ENCODE results near the gene ZFPM1.

The ZFPM1 gene

DNA sequence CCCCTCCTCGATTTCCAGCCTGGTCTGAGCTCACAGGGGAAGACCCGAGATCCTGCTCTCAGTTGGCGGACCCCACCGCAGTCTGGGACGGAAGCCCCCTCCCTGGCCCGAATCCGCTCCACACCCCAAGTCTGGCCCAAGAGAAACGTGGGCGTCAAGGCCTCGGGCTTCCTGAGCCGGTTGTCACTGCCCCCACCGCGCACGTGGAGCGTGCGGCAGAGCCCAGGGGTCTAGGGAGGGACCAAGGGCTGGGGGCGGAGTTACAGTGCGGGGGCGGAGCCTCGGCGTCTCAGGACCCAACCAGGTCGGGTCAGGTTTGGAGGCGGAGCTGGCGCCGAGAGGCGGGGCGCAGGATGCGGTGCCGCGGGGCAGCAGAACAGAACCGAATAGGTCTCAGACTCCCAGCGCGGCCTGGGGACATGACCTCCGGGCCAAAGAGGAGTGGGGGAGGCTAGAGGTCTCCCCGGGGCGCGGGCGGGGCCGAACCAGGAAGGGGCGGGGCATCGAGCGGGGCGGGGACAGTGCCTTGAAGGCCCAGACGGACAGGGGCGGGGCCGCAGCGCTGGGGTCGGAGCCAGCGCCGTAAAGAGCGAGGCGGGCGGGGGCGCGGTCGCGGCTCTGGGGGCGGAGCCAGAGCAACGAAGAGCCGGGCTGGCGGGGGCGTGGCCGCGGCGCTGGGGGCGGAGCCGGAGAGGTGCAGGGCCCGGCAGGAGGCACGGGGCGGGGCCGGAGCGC is 431 bp upstream of the ZFPM1 start:
- DNase-seq, result peak; percentile 90 to 98 (median 97)

DNA sequence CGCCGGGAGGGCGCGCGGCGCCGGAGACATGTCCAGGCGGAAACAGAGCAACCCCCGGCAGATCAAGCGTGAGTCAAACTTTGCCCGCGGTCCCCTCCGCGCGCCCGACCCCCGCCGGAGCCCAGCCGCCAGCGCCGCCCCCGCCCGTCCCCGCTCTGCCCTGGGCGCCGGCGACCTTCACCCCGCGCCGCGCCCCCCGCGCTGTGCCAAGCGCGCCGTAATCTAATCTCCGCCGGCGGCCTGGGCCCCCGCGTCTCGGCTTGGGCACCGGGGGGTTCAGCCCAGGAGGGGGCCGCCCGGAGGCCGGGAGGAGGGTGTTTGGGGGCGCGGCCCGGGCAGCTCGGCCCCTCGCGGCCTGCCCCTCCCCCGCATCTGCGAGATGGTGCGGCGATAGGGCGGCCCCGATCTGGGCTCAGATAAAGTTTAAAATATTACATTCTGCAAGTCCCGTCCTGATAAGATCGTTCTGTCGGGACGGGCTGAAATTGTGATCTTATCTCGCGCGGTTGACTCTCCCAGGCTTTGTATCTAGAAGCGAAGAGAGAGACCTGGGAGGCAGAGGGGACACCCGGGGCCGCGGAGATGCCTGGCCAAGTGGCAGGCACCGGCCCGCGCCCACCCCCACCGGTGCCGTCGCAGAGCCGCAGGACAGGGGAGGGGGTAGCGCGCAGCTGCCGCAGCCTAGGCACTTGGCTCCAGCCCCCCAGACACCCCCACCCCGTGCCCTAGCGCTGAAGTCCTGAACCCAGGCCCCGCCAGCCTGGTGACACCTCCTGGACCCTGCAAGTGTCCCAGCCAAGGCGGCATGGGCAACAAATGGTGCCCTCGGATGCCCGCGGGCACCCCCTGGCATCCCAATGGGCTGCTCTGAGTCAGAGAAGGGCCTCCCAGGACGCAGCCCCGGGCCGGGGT is 787 bp downstream of the ZFPM1 start:
- DNase-seq, result peak in 2 of 3 experiments; percentile 44 to 45

DNA sequence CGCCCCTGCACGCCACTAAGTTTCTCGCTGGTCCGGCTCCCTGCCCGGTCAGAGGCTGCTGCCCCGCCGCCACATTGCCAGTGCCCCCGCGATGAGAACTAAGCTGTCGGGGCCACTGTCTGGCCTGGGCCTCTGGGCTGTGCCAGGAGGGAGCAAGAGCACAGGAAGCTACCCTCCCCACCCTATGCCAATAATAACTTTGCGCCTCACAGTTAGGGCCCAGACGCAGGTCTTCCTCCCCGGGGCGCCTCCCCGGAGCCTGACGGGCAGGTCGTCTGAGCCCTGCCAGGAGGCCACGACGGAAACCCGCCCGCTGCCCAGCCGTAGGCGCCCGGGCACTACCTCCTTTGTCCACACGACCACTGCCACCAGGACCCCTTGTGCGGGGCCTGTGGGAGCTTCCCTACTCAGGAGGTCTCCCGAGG is 1.5 kb downstream of the ZFPM1 start:
- peak in 2 of 3 experiments; percentile 69 to 73 for DNase-seq

DNA sequence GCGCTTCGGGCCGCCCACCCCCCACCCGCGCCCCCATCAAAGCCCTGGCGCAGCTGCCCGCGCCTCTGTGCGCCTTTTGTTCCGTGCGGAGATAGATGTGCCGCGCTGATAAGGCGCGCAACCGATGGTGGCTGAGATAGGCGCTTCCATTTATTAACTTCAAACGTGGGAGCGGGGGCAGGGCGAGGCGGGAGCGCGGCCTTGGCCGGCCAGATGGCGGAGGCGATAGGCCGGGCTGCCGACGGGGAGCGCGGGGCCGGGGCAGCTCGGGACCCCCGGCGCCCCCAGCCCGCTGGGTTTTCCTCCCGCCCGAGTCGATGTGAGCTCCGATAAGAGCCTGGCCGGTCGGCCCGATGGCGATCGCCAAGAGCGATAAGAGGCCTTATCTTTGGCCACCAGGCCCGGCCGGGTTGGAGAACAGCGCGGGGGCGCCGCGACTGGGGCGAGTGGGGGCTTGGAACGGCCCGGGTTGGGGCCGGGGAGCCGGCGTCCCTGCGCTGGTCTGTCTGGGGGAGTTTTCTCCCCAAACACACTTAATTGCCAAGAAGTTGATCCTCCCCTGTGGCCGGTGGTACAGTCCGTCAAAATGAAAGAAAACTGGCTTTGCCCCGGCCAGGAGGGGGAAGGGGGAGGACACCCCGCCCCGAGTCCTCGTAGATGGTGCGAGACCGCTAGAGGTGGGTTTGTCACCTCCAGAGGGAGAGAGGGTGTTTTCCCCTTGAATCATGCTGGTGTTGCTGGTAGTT is 2.7 kb downstream of the ZFPM1 start:
- DNase-seq, result peak in 2 of 3 experiments; percentile 83 to 85

DNA sequence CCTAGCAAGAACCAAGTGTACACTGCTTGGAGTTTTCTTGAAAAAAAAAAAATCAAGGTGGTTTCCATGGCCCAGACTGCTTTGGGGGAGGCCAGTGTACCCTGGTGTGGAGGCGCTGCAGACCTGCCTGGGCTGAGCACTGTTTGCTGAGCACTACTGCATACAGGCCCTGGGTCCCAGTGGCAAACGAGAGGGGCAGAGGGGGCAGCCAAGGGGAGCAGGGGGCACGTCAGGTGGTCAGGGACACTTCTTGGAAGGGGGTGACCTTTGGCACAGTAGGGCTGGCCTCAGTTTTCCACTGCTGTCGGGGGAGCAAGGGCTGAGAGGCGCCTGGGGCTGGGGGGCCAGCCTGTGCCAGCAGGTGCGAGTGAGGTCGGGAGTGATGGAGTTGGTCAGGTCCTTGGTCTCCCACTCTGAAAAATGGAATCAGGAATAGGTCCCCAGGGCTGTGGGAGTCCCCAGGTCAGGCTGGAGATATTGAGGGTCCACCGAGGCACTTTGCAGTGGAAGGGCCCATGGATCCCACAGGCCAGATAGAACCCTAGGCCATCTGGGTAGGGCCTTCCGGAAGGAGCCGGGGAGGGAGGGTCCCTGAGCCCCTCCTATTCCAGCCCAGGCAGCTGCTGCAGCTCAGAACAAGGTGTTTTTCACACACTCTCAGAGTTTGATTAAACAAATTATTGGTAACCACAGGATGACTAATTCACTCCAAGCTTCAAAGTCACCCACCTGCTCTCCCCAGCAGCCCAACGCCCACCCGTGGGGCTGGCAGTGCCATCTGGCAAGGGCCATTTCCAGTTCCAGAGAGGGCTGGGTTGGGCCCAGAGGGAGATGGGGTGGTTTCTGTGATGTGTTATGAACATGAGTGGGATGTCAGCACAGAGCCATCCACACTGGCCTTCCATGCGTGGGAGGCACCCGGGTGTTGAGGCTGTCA is 3.5 kb downstream of the ZFPM1 start:
- DNase-seq, result peak in 2 of 3 experiments; percentile 49 to 80

DNA sequence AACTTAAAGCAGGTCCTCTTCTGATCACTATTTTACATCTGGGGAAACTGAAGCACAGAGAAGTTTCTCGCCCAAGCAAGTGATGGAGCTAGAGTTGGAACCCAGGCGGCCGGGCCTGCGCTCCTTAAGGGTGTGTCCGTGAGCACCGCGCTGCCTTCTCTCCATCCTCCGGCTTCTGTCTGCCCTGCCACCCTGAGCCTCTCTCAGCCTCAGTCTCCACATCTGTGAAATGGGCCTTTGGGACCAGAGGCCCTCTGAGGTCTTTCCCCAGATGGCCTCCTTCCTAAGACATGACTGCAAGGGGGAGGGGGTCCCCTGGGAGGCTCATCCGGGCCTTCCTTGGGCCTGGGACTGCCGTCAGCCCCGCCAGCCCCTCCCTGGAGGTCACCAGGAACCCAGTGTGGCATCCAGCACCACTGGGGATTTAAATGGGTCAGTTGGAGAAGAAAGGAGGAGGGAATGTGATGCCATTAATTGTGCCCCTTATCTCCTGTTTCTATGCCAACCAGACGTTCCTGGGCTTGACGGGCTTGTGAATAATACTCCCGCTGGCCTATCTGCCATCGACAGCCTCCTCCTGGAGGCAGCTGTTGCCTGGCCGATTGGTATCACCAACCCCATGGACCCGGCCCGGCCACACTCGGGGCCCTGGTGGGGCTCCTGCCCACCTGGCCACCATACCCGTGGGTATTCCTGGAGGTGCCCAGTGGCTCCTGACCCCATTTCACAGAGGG is 5.1 kb downstream of the ZFPM1 start:
- DNase-seq, result peak in 1 of 3 experiments; percentile 25

DNA sequence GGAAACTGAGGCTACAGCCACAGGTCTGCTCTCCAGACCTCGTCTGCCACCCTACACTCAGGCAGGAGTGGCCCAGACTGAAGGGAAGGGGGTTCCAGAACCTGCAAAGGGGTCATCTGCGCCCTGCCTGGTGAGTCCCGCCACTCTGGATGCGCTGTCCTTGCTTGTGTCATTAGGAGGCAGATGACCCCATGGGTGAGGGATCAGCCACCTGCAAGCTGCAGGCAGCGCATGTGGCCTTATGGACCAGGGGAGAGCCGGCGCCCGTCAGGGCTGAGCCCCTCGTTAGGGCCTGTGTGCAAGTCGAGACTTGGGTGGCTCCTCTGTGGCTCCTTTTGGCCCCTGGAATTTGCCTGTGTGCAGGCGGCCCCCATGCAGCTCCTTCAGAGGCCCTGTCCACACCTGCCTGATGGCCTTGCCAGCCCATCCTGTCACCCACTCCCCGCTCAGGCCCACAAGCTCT is 5.7 kb downstream of the ZFPM1 start:
- no peak for DNase-seq

DNA sequence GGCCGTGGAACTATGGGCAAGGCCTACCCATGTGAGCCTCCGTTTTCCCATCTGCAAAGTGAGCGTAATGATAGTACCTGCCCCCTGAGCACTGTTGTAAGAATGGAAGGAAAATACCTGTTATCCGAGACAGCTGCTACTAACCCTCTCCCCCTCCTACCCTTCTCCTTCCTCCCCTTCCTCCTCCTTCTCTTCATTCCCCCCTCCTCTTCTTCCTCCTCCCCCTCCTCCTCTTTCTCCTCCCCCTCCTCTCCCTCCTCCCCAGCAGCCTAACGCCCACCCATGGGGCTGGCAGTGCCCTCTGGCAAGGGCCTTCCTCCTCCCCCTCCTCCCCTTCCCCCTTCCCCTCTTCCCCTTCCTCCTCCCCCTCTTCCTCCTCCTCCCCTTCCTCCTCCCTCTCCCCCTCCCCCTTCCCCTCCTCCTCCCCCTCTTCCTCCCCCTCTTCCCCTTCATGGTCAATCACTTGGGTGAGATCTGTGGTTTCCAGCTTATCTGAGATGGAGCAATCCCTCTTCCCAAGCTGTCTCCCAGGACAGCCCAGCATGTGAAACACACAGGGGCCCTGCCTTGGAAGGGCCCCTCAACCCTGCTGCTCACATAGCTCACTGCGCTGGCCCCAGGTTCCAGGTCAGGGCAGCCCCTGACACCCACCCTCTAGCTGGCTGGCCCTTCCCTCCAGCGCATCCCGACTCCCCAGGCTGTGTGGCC is 6.4 kb downstream of the ZFPM1 start:
- DNase-seq, result no peak

DNA sequence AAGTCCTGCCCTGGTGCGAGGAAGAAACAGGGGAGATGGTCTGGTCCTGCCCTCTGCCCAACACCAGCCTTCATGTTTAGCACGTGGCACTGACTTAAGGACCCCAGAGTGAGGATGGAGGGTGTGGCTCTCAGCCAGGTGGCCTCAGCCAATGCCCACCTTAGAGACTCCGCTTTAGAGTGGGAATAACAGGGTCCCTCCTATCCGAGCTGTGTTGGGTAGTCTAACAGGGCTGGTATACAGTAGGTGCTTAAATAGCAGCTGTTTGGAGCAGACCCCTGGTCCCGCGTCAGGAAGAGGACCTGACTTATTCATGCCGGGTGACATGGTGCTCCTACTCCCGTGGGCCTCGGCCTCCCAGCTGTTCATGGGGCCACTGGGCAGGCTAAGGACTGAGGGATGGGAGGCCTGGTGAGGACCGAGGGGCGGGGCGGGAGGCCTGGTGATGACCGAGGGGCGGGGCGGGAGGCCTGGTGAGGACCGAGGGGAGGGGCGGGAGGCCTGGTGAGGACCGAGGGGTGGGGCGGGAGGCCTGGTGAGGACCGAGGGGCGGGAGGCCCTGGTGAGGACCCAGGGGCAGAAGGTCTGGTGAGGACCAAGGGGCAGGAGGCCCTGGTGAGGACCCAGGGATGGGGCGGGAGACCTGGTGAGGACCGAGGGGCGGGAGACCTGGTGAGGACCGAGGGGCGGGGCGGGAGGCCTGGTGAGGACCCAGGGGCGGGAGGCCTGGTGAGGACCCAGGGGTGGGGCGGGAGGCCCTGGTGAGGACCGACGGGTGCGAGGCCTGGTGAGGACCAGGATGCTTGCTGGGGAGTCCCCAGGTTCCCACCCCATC is 7.6 kb downstream of the ZFPM1 start:
- no peak for DNase-seq

DNA sequence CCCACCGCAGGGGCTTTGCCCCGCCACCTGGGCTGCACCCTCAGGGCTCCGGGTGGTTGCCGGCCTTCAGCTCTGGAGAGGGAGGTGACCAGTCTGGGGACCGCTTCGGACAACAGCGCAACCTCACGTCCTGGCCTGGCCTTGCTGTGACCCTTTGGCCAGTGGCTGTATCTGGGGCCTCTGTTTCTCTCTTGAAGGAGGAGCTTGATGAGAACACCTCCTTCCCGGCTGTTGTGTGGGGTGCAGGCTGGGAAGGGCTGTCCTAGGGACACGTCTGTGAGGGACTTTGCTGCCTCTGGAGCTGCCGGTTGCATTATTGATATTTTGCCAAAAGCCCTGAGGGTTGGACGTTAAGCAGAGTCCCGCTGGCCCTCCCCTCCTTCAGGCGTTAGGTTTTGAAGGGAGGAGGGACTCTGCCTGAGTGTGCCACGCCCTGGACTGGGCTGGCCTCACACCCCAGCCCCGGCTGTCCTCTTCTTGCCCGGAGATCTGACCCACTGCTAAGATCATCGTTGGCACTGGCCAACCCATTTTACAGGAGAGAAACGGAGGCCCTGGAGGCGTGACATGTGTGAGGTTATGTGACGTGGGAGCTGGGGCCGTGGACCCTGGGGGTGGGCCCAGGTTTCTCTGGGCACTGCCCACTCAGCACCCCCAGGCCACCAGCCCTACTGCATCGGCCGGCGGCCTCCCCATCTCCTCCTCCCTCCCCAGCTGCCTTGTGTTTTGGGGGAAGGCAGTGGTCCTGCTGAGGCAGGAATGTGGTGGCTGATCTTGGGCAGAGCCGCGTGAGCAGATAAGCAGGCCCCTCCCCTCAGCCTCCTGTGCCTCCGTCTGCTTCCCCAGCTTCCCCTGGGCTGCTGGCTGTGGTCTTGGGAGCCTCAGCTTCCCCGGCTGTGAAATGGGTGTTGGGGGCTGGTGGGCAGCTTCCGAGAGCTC is 8.5 kb downstream of the ZFPM1 start:
- DNase-seq, result peak in 1 of 3 experiments; percentile 24

DNA sequence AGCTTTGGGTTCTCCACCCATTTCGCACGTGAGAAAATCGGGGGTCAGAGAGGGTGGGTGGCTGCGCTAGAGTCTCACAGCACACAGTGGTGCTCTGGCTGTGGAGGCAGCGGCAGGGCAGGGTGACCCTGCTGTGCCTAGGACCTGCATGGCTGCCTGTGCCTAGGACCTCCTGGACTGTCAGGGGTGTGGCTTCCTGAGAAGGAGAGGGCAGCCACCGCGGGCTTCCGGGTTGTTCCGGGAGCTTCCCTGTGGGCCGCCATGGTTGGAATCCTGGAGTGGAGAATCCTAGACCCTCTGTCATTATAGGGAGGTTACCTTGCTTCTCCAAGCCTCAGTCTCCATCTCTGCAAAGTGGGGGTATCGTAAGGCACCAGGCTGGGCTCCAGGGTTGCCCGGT is 9.3 kb downstream of the ZFPM1 start:
- DNase-seq, result no peak

DNA sequence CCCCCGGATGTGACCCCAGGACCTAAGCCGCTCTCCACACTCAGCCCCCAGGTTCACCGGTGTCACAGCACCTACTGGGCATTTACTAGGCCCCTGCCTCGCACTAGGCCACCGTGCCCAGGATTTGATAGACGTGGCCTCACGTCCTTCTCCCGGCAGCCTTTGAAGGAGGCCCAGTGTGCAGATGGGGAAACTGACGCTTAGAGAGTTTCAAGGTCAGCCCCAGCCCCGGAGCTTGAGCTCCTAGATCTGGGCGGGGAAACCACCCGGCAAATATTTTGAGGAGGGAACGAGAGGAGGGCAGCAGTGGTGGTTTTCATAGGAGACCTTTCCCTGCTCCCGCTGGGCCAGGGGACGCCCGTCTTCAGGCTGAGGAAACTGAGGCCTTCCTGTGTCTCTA is 10.3 kb downstream of the ZFPM1 start:
- DNase-seq, result no peak

DNA sequence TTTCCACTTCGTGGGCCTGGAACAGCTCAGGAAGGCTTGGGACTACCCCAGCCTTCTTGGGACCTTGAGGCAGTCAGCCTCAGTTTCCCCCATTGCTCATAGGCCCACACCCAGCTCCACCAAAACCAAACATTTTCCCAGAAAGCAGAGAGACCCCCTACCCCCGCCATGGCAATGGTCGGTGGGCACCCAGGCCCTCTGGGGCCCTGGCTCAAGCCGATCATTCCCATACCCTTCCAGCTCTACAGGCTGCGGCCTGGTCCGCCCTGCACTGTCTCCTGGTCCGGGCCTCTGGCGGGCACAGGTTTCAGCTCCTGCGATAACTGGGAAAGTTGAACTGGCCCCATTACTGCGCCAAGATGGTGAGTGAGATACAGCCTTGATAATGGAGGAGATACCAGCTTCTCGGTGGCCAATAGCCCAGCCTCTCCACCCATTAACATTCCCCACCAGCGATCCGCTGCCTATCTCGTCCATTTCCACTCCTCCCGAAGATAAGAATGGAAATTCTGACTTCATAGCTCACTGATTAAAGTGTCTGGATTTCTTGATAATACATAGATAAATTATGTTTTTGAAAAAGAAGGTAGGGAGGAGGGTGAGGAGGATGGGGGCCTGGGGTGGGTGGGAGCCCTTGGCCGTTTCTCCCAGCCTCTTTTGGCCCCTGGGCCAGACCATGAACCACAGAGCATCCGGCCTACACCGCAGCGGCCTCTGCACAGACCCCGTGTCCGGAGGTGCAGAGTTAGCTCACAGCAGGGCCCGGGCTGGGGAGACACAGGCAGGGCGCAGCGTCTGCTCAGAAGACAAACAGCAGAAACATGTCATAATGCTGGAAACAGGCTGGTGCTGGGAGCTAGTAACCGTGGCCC is 11.6 kb downstream of the ZFPM1 start:
- DNase-seq, result no peak

DNA sequence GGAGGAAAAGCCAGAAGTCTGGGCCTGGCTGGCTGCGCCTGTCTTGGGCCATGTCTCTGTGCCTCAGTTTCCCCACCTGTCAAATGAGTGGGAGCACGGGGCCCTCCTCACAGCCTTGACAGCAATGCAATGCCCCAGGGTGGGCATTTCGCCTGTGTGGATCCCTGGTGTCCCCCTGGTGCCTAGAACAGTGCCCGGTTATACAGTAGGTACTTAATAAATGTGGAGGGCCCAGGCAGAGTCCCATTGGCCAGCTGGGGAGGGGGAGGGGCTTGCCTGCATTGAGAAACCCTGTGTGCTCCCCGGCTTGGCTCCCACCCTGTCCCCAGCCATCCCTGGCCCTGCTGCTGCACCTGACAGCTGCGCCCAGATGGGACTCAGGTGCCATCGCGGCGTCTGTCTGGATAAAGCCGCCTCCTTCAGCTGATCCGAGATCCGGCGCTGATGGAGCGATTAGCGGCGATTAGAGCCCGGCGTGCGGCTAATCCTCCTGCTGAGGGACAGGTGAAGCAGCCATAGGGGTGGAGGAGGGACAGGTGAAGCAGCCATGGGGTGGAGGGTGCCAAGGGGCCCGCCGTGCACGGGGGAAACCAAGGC is 12.4 kb downstream of the ZFPM1 start:
- peak in 2 of 3 experiments; percentile 72 to 84 for DNase-seq

DNA sequence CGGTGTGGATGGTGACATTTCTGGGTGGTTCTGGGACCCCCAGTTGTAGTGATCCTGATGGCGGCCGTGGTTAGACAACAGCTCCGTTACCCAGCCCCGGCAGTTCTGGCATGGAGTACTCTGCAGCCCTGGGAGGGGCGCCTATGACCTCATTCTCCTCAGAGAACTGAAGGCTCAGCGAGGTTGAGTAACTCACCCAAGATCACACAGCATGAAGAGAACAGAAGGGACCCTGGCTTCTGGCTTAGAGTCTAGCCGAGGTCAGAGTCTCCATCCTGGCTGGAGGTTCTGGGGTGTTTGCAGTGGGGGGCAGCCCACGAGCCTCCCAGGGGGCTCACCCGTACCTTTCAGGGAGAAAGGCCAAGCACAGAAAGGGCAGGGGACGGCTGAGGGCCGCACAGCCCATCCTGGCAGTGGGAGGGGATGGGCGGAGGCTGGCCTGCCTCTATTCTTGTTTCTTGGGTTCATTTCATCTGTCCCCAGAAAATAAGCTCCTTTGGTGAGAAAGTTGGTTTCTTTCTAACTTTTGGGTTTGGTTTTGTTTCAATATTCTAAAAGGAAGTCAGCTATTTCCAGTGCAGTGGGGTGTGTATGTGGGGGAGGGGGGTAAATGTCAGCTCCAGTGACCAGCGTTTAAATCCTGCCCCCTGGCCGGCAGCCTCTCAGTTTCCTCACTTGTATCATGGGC is 13.2 kb downstream of the ZFPM1 start:
- DNase-seq, result no peak

DNA sequence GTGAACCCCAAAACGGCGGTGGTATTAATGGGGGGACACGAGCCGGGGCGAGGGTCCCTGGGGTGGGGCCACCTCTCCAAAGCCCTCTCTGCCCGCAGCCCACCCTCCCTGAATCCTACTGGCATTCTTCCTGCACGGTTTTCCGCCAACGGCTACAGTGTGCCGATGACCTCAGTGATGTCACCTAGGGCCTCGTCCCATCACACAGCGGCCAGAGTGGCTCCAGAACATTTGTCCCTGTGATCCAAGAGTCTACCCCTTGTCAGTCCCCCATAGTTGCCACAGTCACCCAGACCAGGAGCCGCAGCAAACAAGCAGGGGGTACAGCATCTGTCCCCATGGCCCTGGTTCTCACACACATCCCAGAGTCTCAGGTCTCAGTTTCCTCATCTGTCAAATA is 13.9 kb downstream of the ZFPM1 start:
- DNase-seq, result no peak

Measured in NCI-H1417 (cell line).